Neural progenitor cell (in vitro differentiated cells): Measurements from ENCODE around the gene KDM8. TPM values are rescaled to one million over a fixed set of nuclear protein-coding genes. Genes with fewer than 3 reads are reported as not detected.

Experiments used
- DNase-seq: peaks from one replicate; pipeline ENCODE4 v3.0.0-alpha.2; 2016; ENCODE audit warnings: low spot score
- H2AFZ ChIP-seq: fragments of 200-600 bp; sonication (generic); replicated peaks from 2 replicates; pipeline ENCODE4 v1.6.1; 2016; ENCODE audit warnings: antibody characterized with exemption
- H3F3A ChIP-seq: fragments of 200-600 bp; sonication (generic); 2 replicates; pipeline ENCODE4 v1.6.1; 2016; ENCODE audit warnings: antibody characterized with exemption, low read depth
- H3K27ac ChIP-seq: fragments of 200-600 bp; sonication (generic); 2 replicates; pipeline ENCODE4 v1.5.1; 2016; ENCODE audit warnings: mild to moderate bottlenecking
- H3K27me3 ChIP-seq: fragments of 200-600 bp; sonication (generic); 2 replicates; pipeline ENCODE4 v1.6.1; 2016; ENCODE audit warnings: mild to moderate bottlenecking, moderate library complexity
- H3K36me3 ChIP-seq: fragments of 200-600 bp; sonication (generic); 2 replicates; pipeline ENCODE4 v1.5.1; 2016
- H3K4me1 ChIP-seq: fragments of 200-600 bp; sonication (generic); 2 replicates; pipeline ENCODE4 v1.6.1; 2016; ENCODE audit warnings: mixed run types
- H3K4me2 ChIP-seq: fragments of 200-600 bp; sonication (generic); 2 replicates; pipeline ENCODE4 v1.6.1; 2016
- H3K4me3 ChIP-seq: fragments of 200-600 bp; sonication (generic); 2 replicates; pipeline ENCODE4 v1.5.1; 2016
- H3K79me2 ChIP-seq: fragments of 200-600 bp; sonication (generic); 2 replicates; pipeline ENCODE4 v1.6.1; 2016; ENCODE audit warnings: low read depth
- H3K9ac ChIP-seq: fragments of 200-600 bp; sonication (generic); 2 replicates; pipeline ENCODE4 v1.6.1; 2016
- H3K9me3 ChIP-seq: fragments of 200-600 bp; sonication (generic); 2 replicates; pipeline ENCODE4 v1.5.1; 2016; ENCODE audit warnings: low read depth
- H4K20me1 ChIP-seq: fragments of 200-600 bp; sonication (generic); 2 replicates; pipeline ENCODE4 v1.6.1; 2016; ENCODE audit warnings: low read depth
- H3K27ac Mint-ChIP-seq: 3 replicates; pipeline ENCODE4 v1.8.0; 2021; ENCODE audit warnings: mixed read lengths
- H3K27me3 Mint-ChIP-seq: 2 replicates; pipeline ENCODE4 v1.8.0; 2022; ENCODE audit warnings: low read depth, mild to moderate bottlenecking, inconsistent platforms, moderate library complexity, mixed read lengths; ENCODE audit not compliant: insufficient read depth
- H3K36me3 Mint-ChIP-seq: 3 replicates; pipeline ENCODE4 v1.8.0; 2021; ENCODE audit warnings: mixed read lengths
- H3K4me1 Mint-ChIP-seq: 3 replicates; pipeline ENCODE4 v1.8.0; 2021; ENCODE audit warnings: mixed read lengths
- H3K4me3 Mint-ChIP-seq: 3 replicates; pipeline ENCODE4 v1.8.0; 2021; ENCODE audit warnings: mild to moderate bottlenecking, moderate library complexity, mixed read lengths
- H3K9me3 Mint-ChIP-seq: 3 replicates; pipeline ENCODE4 v1.8.0; 2020; ENCODE audit warnings: mixed read lengths
- EZH2 ChIP-seq: fragments of 200-600 bp; sonication (generic); IDR thresholded peaks from 2 replicates; pipeline ENCODE4 v1.6.1; 2017; ENCODE audit warnings: antibody characterized with exemption, mild to moderate bottlenecking, moderate library complexity
- EZH2phosphoT487 ChIP-seq: fragments of 200-600 bp; sonication (generic); IDR thresholded peaks from 2 replicates; pipeline ENCODE4 v1.6.1; 2017; ENCODE audit warnings: antibody characterized with exemption
- total RNA-seq: library from RNA; depleted of rRNA; stranded (reverse); fragments of >200 nt; gene quantifications from 2 replicates; pipeline ENCODE4 v1.2.3, GENCODE V29; 2015; ENCODE audit warnings: low replicate concordance
- TF ChIP-seq, protein P1 (sequence below): fragments of 200-600 bp; sonication (generic); IDR thresholded peaks from 2 replicates; pipeline ENCODE4 v1.5.1; 2017; ENCODE audit warnings: antibody characterized with exemption, mild to moderate bottlenecking

KDM8 gene
- total RNA-seq, 1 donor from 2014 or later, result 6.5 TPM

DNA sequence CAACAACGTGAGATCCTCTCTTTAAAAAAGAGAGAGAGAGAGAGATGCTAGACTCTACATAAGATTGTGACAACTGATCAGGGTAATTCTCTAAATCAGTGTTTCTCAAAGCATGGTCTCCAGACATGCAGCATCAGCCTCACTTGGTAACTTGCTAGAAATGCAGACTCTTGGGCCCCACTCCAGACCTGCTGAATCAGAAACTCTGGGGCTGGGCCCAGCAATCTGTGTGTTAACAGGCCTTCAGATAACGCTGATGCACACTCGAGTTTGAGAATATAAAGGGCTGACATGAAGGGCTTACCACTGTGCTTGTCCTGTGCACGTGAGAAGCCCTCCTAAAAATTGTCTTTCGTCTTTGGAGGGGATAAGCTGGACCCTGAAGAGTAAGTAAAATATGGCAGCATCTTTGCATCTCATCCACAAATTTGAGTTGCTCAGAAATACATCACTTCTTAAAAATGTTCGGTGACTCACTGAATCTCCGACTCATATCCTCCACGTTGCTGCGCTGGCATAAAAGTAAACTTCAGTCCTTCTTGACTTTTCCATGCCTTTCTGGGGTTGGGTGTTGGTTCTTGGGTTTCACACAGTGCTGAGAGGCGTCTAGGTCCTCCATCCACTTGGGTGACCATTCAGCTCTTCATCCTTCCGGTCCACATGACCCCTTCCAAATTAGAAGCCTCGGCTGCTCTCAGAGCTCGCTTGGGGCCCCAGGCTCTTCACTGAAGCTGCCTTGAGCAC lies 26.1 kb upstream of the KDM8 start:
- no peak for DNase-seq
- no peaks in the 10 kb centered on the region for H3K9me3 ChIP-seq
- H3K79me2 ChIP-seq, result no peaks in the 10 kb centered on the region
- Mint-ChIP-seq H3K27me3 (peaks cover 2% of the 10 kb centered on the region), H3K9me3 (no peaks in the 10 kb centered on the region), H3K27ac (peak overlapping the region; percentile 24), H3K36me3 (no peaks in the 10 kb centered on the region), H3K4me1 (peaks cover 4% of the 10 kb centered on the region), H3K4me3 (no peak overlapping the region)
- H3K4me1 ChIP-seq, result no peaks in the 10 kb centered on the region
- no peak overlapping the region for H2AFZ ChIP-seq
- no peak overlapping the region for H3K27ac ChIP-seq
- no peaks in the 10 kb centered on the region for H3K36me3 ChIP-seq
- no peak overlapping the region for H3K4me2 ChIP-seq
- no peak overlapping the region for H3K4me3 ChIP-seq
- H4K20me1 ChIP-seq, result no peaks in the 10 kb centered on the region
- H3K9ac ChIP-seq, result no peak overlapping the region
- no peaks in the 10 kb centered on the region for H3F3A ChIP-seq
- H3K27me3 ChIP-seq, result no peaks in the 10 kb centered on the region
- TF ChIP-seq, protein P1, sequence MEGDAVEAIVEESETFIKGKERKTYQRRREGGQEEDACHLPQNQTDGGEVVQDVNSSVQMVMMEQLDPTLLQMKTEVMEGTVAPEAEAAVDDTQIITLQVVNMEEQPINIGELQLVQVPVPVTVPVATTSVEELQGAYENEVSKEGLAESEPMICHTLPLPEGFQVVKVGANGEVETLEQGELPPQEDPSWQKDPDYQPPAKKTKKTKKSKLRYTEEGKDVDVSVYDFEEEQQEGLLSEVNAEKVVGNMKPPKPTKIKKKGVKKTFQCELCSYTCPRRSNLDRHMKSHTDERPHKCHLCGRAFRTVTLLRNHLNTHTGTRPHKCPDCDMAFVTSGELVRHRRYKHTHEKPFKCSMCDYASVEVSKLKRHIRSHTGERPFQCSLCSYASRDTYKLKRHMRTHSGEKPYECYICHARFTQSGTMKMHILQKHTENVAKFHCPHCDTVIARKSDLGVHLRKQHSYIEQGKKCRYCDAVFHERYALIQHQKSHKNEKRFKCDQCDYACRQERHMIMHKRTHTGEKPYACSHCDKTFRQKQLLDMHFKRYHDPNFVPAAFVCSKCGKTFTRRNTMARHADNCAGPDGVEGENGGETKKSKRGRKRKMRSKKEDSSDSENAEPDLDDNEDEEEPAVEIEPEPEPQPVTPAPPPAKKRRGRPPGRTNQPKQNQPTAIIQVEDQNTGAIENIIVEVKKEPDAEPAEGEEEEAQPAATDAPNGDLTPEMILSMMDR, result no peak
- no peak for TF ChIP-seq EZH2

DNA sequence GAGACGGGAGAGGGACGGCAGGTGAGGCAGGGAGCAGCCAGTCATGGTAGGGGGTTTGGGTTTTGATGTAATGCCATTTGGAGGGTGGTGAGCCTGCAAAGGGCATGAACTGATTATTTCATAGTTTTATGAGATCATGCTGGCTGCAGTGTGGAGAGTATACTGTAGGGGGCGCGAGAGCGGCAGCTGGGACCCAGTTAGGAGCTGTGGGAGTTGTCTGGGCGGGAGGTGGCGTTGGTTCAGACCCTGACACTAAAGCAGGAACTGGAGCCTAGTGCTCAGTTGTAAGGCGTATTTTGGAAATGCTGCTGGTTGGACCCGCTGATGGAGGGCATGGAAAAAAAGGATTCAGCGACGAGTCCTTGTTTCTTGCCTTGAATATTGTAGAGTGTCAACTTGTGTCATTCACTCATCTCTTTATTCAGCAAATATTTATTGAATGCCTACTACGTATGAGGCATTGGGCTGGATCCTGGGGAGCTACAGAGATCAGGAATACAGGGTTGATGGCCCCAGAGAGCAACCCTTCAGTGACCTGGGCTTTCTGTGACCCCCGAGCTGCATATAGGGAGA lies 23.7 kb upstream of the KDM8 start:
- H3K4me1 ChIP-seq, result no peaks in the 10 kb centered on the region
- H3K9me3 Mint-ChIP-seq, result no peaks in the 10 kb centered on the region
- peaks cover 4% of the 10 kb centered on the region for H3K27me3 Mint-ChIP-seq
- H3K4me2 ChIP-seq, result no peak overlapping the region
- TF ChIP-seq EZH2, result no peak
- TF ChIP-seq, protein P1, result peak; percentile 96
- no peak for TF ChIP-seq EZH2phosphoT487
- peak overlapping the region; percentile 88 for H2AFZ ChIP-seq
- no peaks in the 10 kb centered on the region for H3K27me3 ChIP-seq
- H3K36me3 ChIP-seq, result no peaks in the 10 kb centered on the region
- no peak overlapping the region for H3K9ac ChIP-seq
- H3K36me3 Mint-ChIP-seq, result no peaks in the 10 kb centered on the region
- no peaks in the 10 kb centered on the region for H3K9me3 ChIP-seq
- no peaks in the 10 kb centered on the region for H4K20me1 ChIP-seq
- peak; percentile 79 for DNase-seq
- no peak overlapping the region for H3K27ac Mint-ChIP-seq
- no peak overlapping the region for H3K4me3 ChIP-seq
- peaks cover 4% of the 10 kb centered on the region for H3K4me1 Mint-ChIP-seq
- H3K27ac ChIP-seq, result no peak overlapping the region
- H3F3A ChIP-seq, result no peaks in the 10 kb centered on the region
- H3K4me3 Mint-ChIP-seq, result no peak overlapping the region
- no peaks in the 10 kb centered on the region for H3K79me2 ChIP-seq

DNA sequence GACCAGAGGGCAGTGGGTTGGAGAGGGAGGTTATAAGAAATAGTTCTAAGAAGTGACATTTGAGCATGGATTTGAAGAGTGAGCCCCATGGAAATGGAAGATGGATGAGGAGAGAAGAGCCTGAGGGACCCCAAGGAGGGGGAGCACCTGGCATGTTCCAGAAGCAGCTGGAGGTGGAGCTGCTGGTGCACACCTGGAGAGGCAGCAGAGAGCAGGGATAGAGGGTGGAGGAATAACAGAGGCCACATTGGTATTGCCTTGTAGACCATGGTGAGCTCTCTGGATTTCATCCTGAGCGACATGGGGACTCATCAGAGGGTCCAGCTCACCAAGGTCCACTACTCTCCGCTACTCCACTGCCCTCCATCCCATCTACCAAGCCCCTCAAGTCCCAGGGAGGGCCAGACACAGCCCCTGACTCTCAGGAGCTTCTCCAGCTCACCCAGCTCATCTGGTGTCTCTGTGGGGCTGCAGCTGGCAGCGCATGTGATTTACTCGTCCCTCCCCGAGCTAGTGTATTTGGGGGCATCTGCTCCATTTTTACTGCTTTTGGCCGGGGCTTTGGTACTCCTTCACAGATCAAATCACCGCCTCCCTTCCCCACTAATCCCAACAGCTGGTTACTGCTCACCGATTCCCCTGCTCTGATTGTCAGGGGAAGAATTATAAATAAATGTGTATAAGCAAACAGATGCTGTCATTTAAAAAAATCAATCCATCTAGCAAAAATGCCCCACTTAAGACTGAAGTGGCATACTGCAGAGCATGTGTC lies 22.1 kb upstream of the KDM8 start:
- Histone ChIP-seq H3K79me2 (no peaks in the 10 kb centered on the region), H3K27ac (no peak overlapping the region), H3K36me3 (no peaks in the 10 kb centered on the region), H3K4me1 (no peaks in the 10 kb centered on the region), H3K9me3 (no peaks in the 10 kb centered on the region), H4K20me1 (no peaks in the 10 kb centered on the region), H2AFZ (no peak overlapping the region), H3K27me3 (no peaks in the 10 kb centered on the region), H3F3A (no peaks in the 10 kb centered on the region), H3K4me3 (no peak overlapping the region), H3K9ac (no peak overlapping the region), H3K4me2 (no peak overlapping the region)
- TF ChIP-seq EZH2phosphoT487 (no peak), EZH2 (no peak)
- TF ChIP-seq, protein P1, result no peak
- H3K36me3 Mint-ChIP-seq, result no peaks in the 10 kb centered on the region
- no peaks in the 10 kb centered on the region for H3K9me3 Mint-ChIP-seq
- H3K4me3 Mint-ChIP-seq, result no peak overlapping the region
- H3K27ac Mint-ChIP-seq, result no peak overlapping the region
- no peak for DNase-seq
- peaks cover 4% of the 10 kb centered on the region for H3K4me1 Mint-ChIP-seq
- peaks cover 4% of the 10 kb centered on the region for H3K27me3 Mint-ChIP-seq
